Amygdala (tissue), 56 donors: Measurements from ENCODE around the gene APC2.

Experiments
- DNase-seq, 56 donors: peaks; one replicate each; lab custom pipeline; 2025; lab: John Stamatoyannopoulos, UW

APC2 gene

DNA sequence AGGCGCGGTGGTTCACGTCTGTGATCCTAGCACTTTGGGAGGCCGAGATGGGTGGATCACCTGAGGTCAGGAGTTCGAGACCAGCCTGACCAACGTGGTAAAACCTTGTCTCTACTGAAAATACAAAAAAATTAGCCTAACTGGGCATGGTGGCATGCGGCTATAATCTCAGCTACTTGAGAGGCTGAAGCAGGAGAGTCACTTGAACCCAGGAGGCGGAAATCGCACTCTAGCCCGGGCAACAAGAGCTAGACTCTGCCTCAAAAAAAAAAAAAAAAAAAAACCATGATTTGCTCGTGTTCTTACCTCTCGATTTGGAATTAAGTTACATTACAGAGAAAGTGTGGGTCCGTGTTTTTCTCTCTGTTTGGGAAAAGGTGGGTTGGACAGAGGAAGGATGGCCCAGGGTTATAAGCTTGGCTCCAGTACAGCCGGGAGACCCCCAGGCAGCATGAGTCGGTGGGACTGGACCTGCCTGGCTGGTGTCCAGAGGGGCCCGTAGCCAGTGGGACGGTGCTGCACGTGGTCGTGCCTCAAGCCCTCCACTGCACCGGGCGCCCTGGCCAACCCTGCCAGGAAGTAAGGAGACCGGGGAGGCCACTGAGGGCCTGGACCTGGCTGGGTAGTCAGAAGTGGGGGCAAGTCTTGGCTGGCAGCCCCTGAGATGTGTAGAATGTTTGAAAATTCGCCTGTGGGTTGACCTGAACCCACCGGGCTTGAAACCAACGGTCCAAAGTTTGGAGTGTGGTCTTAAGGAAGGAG lies 8.1 kb upstream of the APC2 start:
- DNase-seq = no peak

DNA sequence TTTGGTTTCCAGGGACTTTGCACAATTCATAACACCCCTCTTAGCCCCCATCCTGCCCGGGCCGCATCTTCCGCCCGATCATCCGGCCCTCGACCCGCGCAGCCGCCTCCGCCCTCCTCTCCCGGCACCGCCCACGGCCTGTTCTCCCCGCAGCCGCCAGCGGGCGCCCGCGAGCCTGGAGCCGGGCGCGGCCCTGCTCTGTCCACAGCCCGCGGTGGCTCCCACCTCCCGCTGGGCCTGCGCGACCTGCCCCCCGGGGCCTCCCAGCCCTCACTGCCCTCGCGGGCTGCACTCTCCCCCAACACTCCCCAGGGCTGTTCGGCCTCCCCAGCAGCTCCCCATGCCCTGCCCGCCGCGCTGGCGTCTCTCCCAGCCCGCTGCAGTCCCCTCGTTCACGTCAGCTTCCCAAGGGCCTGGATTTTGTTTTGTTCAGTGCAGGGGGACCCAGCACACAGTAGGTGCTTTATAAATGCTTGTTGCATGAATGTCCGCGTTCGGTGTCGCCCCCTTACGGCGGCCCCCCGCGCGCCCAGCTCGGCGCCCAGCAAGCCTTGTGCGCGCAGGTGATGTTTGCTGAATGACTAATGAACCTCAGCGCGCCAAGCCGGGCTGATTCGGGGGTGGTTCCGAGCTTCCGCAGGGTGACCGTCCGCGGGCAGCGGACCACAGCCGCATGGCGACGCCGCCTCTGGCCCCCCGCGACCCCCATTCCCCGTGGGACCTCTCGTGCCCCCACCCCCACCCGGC lies 4.6 kb upstream of the APC2 start:
- peak in 44 of 56 donors; percentile 8 to 79 (median 52) for DNase-seq

DNA sequence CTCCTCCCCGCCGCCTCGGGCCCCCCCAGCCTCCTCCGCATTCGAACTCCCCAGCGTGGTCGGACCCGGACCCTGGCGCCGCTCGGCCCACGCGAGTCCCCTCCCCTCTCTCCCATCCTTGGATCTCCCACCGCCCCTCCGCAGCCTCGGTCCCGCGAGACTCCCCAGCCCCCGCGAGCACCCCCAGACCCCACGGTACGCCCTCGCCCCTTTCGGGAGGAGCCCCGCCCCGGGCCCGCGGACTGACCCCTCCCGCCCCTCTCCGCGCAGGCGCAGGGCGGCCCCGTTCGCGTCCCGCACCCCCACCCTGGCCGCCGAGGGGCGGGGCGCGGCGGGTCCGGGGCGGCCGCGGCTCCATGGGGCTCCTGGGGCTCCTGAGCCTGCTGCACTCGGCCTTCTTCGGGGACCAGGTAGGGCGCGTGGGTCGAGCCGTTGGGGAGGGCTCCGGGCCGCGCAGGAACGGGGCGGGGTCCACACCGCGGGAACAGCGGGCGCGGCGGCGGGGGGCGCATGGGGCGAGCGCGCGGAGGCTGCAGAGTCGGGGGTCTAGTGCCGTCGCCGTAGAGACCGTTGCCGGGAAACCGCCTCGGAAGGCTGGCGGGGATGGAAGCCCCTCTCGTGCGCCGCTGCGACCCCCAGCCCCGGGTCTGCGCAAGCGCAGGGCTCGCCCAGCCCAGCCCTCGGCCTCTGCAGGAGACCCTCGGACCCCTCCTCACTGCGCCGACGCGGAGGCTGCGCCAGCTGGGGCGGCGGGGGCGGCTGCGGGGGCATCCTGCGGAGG lies 3.8 kb upstream of the APC2 start:
- DNase-seq = peak in 33 of 56 donors; percentile 8 to 70 (median 46)

DNA sequence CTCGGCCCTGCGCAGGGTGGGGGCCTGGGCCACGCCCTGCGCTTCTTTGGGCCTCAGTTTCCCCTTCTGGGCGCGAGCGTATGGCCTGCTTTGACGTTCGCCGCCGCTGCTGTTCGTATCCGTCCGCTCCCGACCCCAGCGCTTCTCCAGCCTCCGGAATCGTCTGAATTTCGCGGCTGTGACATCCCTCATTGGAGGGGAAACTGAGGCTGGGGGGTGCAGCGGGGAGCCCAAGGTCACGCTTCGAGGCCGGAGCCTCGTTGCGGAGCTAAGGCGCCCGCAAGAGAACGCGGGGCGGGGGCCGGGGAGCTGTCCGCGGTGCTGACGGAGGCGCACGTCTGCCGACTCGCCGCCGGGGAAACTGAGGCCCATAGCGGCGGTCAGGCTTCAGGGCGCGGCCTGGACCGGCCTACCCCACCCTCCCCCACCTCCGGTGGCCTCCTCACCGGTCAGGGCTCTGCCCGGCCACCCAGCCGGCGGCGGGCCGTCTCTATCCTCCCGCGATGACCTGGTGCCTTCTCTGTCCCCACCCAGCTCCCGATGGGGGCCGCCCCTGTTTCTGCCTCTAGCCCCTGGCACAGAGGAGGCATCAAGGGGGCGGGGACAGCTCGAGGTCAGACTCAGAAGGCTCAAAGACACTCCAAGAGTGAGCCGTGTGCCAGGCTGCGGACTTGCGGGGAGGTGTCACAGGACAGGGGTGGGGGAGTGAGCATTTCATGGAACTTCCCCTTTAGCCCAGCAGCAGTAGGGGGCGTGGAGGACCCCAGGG lies 3.0 kb upstream of the APC2 start:
- DNase-seq = peak in 7 of 56 donors; percentile 14 to 49 (median 31)

DNA sequence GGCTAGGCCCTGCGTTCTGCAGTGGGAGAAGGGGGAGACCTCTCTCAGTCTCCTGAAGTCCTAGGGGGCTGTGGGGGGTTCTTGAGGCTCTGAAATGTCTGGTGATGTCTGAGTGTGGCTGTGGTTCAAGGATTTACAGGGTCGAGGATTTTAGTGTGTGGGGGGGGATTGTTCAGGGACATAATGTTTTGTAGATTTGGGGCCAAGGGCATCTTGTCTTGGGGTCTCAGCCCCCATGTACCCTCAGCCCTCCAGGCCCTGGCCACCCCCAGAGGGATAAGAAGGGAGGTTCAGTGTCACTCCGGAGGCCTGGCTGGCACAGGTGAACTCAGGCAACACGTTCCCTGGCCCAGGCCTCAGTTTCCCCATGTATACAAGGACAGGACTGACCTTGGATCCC lies 2.4 kb upstream of the APC2 start:
- no peak for DNase-seq

DNA sequence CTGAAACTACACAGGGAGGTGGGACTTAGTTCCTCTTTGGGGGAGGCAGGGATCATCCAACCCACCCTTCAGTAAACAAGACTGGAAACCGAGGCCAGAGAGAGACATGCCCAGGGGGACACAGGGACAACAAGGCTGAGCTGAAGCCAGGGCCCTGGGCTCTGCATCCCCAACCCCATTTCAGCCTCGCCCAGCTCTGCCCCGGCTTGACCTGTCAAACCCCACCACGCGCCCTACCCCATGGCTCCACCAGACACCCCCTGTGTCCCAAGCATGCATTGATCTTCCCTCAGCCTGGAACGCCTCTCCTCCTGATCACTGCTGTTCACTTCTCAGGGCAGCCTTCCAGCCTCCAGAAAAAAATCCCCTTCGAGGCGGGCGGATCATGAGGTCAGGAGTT lies 2.0 kb upstream of the APC2 start:
- no peak for DNase-seq

DNA sequence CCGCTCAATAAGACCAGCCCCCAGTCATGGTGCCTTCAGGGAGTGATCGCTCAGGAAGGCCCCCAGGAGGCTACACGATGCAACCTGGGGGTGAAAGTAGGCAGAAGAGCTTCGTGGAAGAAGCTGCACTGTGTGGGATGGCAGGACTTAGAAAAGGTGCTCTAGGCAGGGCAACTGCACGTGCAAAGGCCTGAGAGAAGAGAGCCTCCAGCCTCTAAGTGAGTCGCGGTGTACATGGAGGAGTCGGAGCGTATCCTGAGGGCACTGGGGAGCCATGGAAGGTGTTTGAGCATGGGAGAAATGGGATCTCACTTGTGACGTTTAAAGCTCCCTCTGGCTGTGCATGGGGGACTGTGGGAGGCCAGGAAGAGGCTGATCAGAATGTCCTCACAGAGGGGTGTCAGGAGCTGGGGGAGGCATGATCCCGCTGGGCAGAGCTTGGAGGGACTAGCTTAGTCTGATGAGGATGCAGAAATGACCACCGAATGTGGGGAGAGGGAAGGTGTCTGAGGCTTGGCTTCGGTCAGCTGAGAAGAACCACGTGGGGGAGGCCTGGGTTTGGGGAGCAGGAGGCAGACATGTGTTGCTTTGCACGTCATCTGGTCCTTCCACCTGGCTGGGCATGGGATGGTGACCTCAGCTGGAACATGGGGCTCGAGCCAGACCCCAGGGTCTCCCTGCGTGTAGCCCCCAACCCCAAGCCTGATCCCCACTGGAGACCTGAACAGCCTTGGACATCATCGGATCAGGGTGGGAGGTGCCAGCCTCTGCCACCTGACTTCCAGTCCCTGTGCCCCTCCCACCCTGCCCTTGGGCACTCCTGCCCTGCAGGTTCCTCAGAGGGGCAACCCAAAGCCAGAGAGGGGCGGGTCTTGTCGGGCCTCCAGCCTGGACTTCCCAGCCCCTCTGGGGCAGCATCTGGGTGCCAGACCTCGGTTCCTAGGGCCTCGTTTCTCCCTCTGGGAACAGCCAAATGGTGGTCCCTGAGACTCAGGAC lies 1.1 kb downstream of the APC2 start:
- DNase-seq = peak in 31 of 56 donors; percentile 19 to 77 (median 50)

DNA sequence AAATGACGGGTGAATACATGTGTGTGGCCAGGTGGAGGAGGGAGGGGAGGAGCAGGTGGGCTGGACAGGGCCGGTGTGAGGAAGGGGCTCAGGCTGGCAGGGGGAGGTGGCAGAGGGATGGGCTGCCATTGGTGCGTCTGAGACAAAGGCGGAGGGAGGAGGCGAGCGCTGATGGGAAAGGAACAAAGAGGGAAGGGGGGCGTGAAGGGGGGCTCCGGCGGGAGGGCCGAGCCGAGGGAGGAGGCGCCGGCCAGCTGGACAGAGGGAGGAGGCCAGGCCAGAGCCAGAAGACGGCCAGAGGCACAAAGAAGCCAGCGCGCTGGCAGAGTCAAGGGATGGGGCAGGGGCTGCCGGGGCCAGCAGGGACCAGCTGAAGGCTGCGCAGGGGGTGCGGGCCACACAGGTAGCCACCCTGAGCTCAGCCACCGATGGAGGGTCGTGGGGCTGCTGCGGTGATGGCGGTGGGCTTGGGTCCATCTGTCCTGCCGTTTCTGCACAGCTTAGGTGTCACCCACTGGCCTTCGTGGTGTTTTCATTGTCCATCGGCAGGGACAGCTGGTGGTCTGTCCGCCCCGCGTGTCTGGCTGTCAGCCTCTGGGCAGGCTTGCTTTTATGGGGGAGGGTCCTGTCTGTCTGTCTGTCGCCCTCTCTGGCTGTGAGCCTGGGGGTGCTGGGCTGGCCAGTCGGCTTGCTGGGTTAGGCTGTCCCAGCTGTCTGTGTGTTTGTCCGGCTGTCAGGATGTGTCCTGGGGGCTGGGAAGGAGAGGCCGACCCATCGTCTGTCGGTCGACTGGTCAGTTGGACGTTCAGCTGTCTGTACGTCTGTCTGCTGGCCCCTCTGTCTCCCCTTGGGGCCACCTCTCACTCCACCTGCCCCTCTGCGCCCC lies 2.2 kb downstream of the APC2 start:
- peak in 53 of 56 donors; percentile 22 to 88 (median 69) for DNase-seq

DNA sequence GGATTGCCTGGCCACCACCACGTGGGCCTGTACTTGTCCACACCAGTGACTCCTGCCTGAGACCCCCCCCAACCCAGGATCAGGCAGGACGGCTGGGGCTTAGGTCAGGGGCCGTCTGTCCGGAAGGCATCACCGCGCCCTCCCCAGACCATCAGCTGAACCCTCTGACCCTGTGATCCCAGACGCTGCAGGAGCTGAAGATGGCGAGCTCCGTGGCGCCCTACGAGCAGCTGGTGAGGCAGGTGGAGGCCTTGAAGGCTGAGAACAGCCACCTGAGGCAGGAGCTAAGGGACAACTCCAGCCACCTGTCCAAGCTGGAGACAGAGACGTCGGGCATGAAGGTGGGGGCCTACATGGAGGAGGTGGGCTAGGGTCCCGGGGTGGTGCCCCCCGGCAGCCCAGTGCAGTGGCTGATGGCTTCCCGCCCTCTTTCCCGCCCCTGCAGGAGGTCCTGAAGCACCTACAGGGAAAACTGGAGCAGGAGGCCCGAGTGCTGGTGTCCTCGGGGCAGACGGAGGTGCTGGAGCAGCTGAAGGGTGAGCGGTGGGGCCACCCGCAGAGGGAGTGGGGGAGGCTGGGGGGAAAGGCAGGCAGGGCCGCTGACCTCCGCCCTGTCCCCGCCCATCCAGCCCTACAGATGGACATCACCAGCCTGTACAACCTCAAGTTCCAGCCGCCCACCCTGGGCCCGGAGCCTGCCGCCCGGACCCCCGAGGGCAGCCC lies 3.0 kb downstream of the APC2 start:
- DNase-seq = peak in 4 of 56 donors; percentile 27 to 57 (median 45)

DNA sequence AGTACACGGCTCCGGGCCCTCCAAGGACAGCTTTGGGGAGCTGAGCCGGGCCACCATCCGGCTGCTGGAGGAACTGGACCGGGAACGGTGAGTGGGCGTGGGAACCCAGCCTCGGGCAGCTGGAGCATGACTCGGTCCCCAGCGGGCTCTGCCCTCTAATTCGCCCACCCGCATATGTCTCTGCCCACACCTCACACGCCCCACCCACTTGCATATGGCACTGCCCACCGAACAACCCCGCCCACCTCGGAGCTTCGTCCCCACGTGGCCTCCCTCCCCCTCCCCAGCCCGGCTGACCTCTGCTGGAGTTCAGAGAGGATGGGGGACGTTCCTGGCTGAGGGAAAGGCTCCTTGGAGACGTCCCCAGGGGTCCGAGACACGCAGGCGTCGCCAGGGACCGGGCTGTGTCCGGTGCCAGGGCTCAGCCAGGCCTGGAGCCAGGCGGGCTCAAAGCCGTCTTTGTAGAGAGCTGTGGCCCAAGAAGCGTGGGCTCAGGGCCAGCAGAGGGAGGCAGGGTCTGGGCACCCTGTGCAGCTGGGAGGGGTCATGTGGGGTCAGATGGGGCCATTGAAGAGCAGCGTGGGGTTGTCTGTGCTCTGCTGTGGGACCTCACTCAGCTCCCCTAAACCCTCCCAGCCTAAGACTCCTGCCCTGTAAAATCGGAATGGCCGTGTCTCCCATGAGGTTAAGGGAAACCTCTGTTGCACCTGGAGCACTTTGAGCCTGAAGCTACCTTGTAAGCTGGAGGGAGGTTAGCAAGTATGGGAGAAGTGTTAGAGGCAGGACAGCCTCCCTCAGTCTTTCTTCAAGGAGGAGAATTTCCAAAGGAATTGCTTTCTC lies 3.8 kb downstream of the APC2 start:
- peak; percentile 58 to 99 (median 93) for DNase-seq

DNA sequence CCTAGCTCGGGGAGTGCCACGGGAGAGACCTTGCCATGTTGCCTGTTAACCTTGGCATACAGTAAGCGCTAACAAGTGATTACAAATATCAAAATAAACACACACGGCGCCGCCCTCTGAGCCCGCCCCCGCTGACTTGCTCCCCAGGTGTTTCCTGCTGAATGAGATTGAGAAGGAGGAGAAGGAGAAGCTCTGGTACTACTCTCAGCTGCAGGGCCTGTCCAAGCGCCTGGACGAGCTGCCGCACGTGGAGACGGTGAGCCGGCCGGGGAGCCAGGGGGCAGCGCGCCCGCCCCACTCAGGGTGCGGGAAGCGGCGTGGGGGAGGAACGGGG lies 5.0 kb downstream of the APC2 start:
- no peak for DNase-seq

DNA sequence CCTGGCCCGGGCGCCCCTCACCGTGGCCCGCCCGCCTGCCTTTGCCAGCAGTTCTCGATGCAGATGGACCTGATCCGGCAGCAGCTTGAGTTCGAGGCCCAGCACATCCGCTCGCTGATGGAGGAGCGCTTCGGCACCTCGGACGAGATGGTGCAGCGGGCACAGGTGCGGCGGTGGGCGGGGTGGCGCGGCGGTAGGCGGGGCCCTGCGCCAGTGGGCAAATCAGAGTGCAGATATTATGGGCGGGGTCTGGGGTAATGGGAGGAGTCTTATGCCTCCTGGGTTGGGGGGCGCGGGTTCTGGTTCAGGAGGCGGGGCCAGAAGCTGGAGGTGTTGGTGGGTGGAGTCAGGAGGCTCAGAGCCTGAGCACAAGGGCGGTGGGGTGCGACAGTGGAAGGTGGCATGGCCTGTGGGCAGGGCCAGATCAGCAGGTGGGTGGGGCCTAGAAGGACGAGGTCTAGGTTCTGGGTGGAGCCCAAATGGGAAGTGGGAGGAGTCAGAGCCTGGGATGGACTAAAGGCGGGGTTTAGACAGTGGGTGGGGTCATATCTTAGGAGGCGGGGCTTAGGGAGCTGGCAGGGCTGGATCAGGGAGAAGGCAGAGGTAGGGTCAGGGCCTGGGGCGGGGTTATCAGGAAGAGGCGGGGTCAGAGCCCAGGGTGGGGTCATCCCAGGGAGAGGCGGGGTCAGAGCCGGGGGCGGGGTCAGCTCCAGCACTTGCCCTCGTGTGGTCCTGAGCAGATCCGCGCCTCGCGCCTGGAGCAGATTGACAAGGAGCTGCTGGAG lies 5.6 kb downstream of the APC2 start:
- peak in 14 of 56 donors; percentile 9 to 85 (median 30) for DNase-seq

DNA sequence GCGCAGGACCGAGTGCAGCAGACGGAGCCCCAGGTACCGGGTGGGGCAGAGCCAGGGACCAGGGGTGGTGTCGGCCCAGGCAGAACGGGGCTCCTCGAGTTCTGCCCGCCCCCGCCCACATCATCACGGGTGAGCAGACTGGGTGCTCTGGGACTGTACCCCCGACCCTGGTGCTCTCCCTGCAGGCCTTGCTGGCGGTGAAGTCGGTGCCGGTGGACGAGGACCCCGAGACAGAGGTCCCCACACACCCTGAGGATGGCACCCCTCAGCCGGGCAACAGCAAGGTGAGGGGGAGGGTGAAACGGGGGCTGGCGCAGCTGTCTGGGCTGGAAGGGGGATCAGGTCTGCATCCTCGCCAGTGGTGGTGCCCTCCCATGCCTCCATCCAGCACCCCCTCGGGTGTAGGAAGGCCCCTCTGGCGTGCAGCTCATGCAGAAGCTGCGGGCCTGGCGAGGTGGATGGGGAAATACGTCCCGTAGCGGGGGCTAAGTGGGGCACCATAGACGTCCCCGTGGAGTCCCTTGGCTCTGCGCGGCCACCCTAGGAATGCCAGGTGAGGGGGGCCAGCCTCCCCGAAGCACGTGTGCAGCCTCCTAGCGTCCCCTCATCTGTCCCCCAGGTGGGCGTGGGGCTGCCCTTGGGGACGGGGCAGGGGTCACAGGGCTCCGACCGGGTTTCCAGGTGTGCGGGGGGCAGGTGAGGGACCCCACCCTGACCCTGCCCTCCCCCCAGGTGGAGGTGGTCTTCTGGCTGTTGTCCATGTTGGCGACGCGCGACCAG lies 6.4 kb downstream of the APC2 start:
- DNase-seq = no peak

DNA sequence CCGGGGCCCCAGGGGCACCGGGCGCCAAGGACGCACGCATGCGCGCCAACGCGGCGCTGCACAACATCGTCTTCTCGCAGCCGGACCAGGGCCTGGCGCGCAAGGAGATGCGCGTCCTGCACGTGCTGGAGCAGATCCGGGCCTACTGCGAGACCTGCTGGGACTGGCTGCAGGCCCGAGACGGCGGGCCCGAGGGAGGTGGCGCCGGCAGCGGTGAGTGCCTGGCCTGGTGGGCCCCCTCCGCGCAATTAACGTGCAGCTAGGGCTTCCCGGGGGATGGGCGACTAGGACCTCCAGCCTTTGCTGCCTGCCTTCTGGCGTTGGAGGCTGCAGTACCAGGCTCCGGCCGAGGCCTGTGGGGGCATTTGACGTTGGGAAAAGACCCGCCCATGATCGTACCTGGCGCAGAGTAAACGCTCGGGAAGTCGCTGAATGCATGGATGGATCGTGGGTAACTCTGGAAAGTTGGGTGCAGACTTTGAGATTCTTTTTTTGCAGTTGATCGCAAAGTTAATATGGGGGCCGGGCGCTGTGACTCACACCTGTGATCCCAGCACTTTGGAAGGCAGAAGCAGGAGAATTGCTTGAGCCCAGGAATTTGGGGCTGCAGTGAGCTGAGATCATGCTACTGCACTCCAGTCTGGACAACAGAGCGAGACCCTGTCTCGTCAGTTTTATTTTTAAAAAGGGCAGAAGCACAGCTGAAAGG lies 7.3 kb downstream of the APC2 start:
- DNase-seq = no peak
